SKM-1 (cell line): ENCODE measurements around the gene SLC4A9.

ENCODE experiments used
- DNase-seq: peaks from one replicate; lab custom pipeline; 2025; ENCODE audit not compliant: unreplicated experiment; lab: John Stamatoyannopoulos, UW

The SLC4A9 gene

GRCh38 chr5:140360101-140360500 lies at the start of gene SLC4A9:
Gene SLC4A9, plus strand, starts transcription at chr5:140360194. Its CDS starts 43 bp downstream, at chr5:140360237.
- DNase-seq: no peak

GRCh38 chr5:140310434-140310833 lies 49.6 kb upstream of the SLC4A9 start:
- DNase-seq: no peak

GRCh38 chr5:140311011-140311467 lies 49.0 kb upstream of the SLC4A9 start:
- DNase-seq: no peak

- peak; percentile 28 for DNase-seq
These were observed 47.8 kb upstream of the SLC4A9 start for GRCh38 chr5:140312067-140312790.

GRCh38 chr5:140312791-140313189 lies 47.2 kb upstream of the SLC4A9 start:
- no peak for DNase-seq

GRCh38 chr5:140317859-140318258 lies 42.1 kb upstream of the SLC4A9 start:
- no peak for DNase-seq

GRCh38 chr5:140318792-140319191 lies 41.2 kb upstream of the SLC4A9 start:
- DNase-seq: no peak

- DNase-seq: peak; percentile 82
These were observed 40.2 kb upstream of the SLC4A9 start for GRCh38 chr5:140319833-140320232.

GRCh38 chr5:140321796-140322195 lies 38.2 kb upstream of the SLC4A9 start:
- peak; percentile 98 for DNase-seq

- no peak for DNase-seq
These were observed 37.0 kb upstream of the SLC4A9 start for GRCh38 chr5:140322751-140323731.

GRCh38 chr5:140324041-140324600 lies 35.9 kb upstream of the SLC4A9 start:
- DNase-seq: no peak

- peak; percentile 77 for DNase-seq
These were observed 35.3 kb upstream of the SLC4A9 start for GRCh38 chr5:140324617-140325241.

- no peak for DNase-seq
These were observed 34.5 kb upstream of the SLC4A9 start for GRCh38 chr5:140325486-140325885.

GRCh38 chr5:140327589-140327988 lies 32.4 kb upstream of the SLC4A9 start:
- no peak for DNase-seq

- DNase-seq: no peak
These were observed 31.8 kb upstream of the SLC4A9 start for GRCh38 chr5:140328036-140328764.

GRCh38 chr5:140329739-140330481 lies 30.1 kb upstream of the SLC4A9 start:
- no peak for DNase-seq

- DNase-seq: no peak
These were observed 28.4 kb upstream of the SLC4A9 start for GRCh38 chr5:140331638-140332037.

GRCh38 chr5:140336388-140336787 lies 23.6 kb upstream of the SLC4A9 start:
- DNase-seq: no peak

GRCh38 chr5:140337880-140338279 lies 22.1 kb upstream of the SLC4A9 start:
- no peak for DNase-seq

GRCh38 chr5:140338336-140338735 lies 21.7 kb upstream of the SLC4A9 start:
- no peak for DNase-seq
